HL-60 (cell line): ENCODE results near the gene DPP6.

Experiments
- DNase-seq, 2 experiments: peaks; one replicate each; pipeline ENCODE4 v3.0.0-alpha.2; 2010 to 2020; ENCODE audit warnings: low read depth in 1 of 2, low spot score in 1 of 2
- H3K27ac ChIP-seq: fragments of 250-450 bp; sonication (Bioruptor Pico); replicated peaks from 2 replicates; pipeline ENCODE4 v1.5.1; 2020; ENCODE audit warnings: mild to moderate bottlenecking, moderate library complexity
- H3K27me3 ChIP-seq: fragments of 250-450 bp; sonication (Bioruptor Pico); 2 replicates; pipeline ENCODE4 v1.5.1; 2021; ENCODE audit warnings: mild to moderate bottlenecking, moderate library complexity; ENCODE audit not compliant: insufficient read depth, poor library complexity, severe bottlenecking
- H3K4me3 ChIP-seq: replicated peaks from 2 replicates; pipeline ENCODE4 v1.5.1; 2011; ENCODE audit warnings: mild to moderate bottlenecking, control low read depth, low read length; ENCODE audit not compliant: insufficient read depth
- CTCF ChIP-seq: IDR thresholded peaks from one replicate; pipeline ENCODE4 v1.5.1; 2011; ENCODE audit warnings: low read length, control low read depth, inconsistent platforms; ENCODE audit not compliant: insufficient read depth
- GABPA ChIP-seq: IDR thresholded peaks from 2 replicates; pipeline ENCODE4 v1.6.1; 2012; ENCODE audit warnings: low read depth
- POLR2AphosphoS5 ChIP-seq: IDR thresholded peaks from 2 replicates; pipeline ENCODE4 v1.6.1; 2012; ENCODE audit warnings: low read depth
- REST ChIP-seq: IDR thresholded peaks from 2 replicates; pipeline ENCODE4 v1.6.1; 2012; ENCODE audit warnings: low read depth; ENCODE audit not compliant: insufficient replicate concordance
- SPI1 ChIP-seq: IDR thresholded peaks from 2 replicates; pipeline ENCODE4 v1.6.1; 2012; ENCODE audit warnings: low read depth, mild to moderate bottlenecking, borderline replicate concordance

Gene DPP6

GRCh38 chr7:154371424-154371823 lies 319.2 kb downstream of the DPP6 start:
- no peak overlapping the region for H3K4me3 ChIP-seq
- H3K27me3 ChIP-seq, result no peaks in the 10 kb centered on the region
- no peak overlapping the region for H3K27ac ChIP-seq
- DNase-seq, result no peak
- TF ChIP-seq GABPA (no peak), REST (no peak), CTCF (no peak), POLR2AphosphoS5 (no peak), SPI1 (no peak)

GRCh38 chr7:154372011-154372601 lies 319.9 kb downstream of the DPP6 start:
- Histone ChIP-seq H3K27me3 (no peaks in the 10 kb centered on the region), H3K4me3 (no peak overlapping the region), H3K27ac (no peak overlapping the region)
- DNase-seq, result no peak
- TF ChIP-seq SPI1 (no peak), POLR2AphosphoS5 (no peak), REST (no peak), GABPA (no peak), CTCF (no peak)

GRCh38 chr7:154373956-154374355 lies 321.8 kb downstream of the DPP6 start:
- DNase-seq, result no peak
- Histone ChIP-seq H3K4me3 (no peak overlapping the region), H3K27me3 (no peaks in the 10 kb centered on the region), H3K27ac (no peak overlapping the region)
- TF ChIP-seq POLR2AphosphoS5, result no peak
- TF ChIP-seq CTCF, result no peak
- no peak for TF ChIP-seq GABPA
- no peak for TF ChIP-seq SPI1
- TF ChIP-seq REST, result no peak
